ENCODE results near the gene CEP97. TPM values are rescaled to one million over a fixed set of nuclear protein-coding genes. Genes with fewer than 3 reads are reported as not detected.
A peak's percentile ranks its signal among the peaks of the same experiment; 100 is the strongest.
"Not testable (repeated sequence)": the region's sequence is repeated elsewhere in the genome, so short reads cannot be mapped to it uniquely, and the experiment has no call there.

Gene CEP97
- total RNA-seq, 1 donor from 2014 or later = 19.3 TPM

GRCh38 chr3:101701696-101702634, 22.4 kb upstream of the CEP97 start:
- no peak for DNase-seq (ENCODE audit: low spot score)

GRCh38 chr3:101702726-101703125, 21.7 kb upstream of the CEP97 start:
- DNase-seq (ENCODE audit: low spot score) = no peak

GRCh38 chr3:101703169-101703568, 21.2 kb upstream of the CEP97 start:
- DNase-seq (ENCODE audit: low spot score) = no peak

- not testable (repeated sequence) for DNase-seq (ENCODE audit: low spot score)
Measured at GRCh38 chr3:101704639-101705038, 19.8 kb upstream of the CEP97 start.

- no peak for DNase-seq (ENCODE audit: low spot score)
Measured at GRCh38 chr3:101709126-101709525, 15.3 kb upstream of the CEP97 start.

- DNase-seq (ENCODE audit: low spot score) = no peak
Measured at GRCh38 chr3:101718455-101718854, 6.0 kb upstream of the CEP97 start.

- no peak for DNase-seq (ENCODE audit: low spot score)
Measured at GRCh38 chr3:101719604-101720185, 4.7 kb upstream of the CEP97 start.

GRCh38 chr3:101720851-101721840, 3.3 kb upstream of the CEP97 start:
- DNase-seq (ENCODE audit: low spot score) = no peak

GRCh38 chr3:101722394-101723173, 1.8 kb upstream of the CEP97 start:
- DNase-seq (ENCODE audit: low spot score) = no peak

GRCh38 chr3:101725194-101725889, 928 bp downstream of the CEP97 start:
- DNase-seq (ENCODE audit: low spot score) = peak; percentile 29

- no peak for DNase-seq (ENCODE audit: low spot score)
Measured at GRCh38 chr3:101725890-101726275, 1.5 kb downstream of the CEP97 start.

GRCh38 chr3:101729586-101729985, 5.2 kb downstream of the CEP97 start:
- no peak for DNase-seq (ENCODE audit: low spot score)

GRCh38 chr3:101730839-101731238, 6.4 kb downstream of the CEP97 start:
- DNase-seq (ENCODE audit: low spot score) = no peak

GRCh38 chr3:101732240-101732641, 7.8 kb downstream of the CEP97 start:
- no peak for DNase-seq (ENCODE audit: low spot score)

GRCh38 chr3:101735833-101736232, 11.4 kb downstream of the CEP97 start:
- DNase-seq (ENCODE audit: low spot score) = no peak

GRCh38 chr3:101741914-101742313, 17.5 kb downstream of the CEP97 start:
- DNase-seq (ENCODE audit: low spot score) = not testable (repeated sequence)

GRCh38 chr3:101744811-101745210, 20.4 kb downstream of the CEP97 start:
- DNase-seq (ENCODE audit: low spot score) = no peak

- DNase-seq (ENCODE audit: low spot score) = not testable (repeated sequence)
Measured at GRCh38 chr3:101745934-101746333, 21.5 kb downstream of the CEP97 start.

GRCh38 chr3:101753386-101754113, 29.1 kb downstream of the CEP97 start:
- DNase-seq (ENCODE audit: low spot score) = not testable (repeated sequence)

- no peak for DNase-seq (ENCODE audit: low spot score)
Measured at GRCh38 chr3:101758224-101758623, 33.8 kb downstream of the CEP97 start.

Measured in umbilical cord (tissue), 2 donors.